C4-2B (cell line): ENCODE measurements around the gene ZNF598.

Experiments used
- H3K27ac ChIP-seq: fragments of 450-650 bp; 2 replicates; pipeline ENCODE4 v1.5.1; 2017
- ZFX ChIP-seq: fragments of 450-650 bp; IDR thresholded peaks from 2 replicates; pipeline ENCODE4 v1.6.1; 2017
- TF ChIP-seq, protein P1 (sequence below): fragments of 450-650 bp; conservative IDR thresholded peaks from 2 replicates; pipeline ENCODE4 v1.5.1; 2017; ENCODE audit warnings: mild to moderate bottlenecking

Gene ZNF598

DNA sequence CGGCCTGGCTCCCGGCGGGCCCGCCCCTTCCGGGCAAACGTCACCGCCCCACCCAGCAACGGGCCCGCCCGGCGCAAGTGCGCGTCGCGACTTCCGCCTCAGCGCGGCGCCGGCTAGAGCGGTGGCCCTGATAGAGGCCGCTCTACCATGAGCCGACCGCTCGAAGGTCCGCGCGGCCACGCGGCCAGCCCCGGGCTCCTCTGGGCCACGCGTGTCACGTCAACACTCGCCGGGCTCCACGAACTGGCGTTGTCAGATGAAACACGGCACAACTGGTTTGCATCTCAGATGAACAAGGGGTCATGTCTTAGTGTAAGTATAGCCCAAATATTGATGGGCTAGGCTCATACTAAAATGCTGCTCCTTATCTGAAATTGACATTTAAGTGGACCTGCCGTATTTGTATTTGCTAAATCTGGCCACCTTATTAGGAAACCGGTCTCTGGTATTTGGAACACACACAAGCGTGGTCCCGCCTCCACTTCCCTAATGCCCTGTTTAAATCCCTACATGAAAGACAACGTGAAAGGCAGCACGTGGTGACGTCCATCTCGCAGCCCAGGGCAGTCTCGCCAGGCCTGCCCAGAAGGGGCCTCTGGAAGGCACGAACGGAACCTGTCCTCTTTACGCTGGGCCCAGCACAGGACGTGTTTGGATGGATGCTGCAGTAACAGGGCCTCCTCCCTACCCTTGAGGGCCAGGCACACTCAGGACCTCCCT, at the start of gene ZNF598:
Gene ZNF598 (minus strand): TSS at position 31 of the 720 bp plus-strand sequence.
- peak within 1 kb of the TSS; percentile 99 for H3K27ac ChIP-seq
- no peak; the same call in 1 of the 2 replicates for TF ChIP-seq ZFX
- TF ChIP-seq, protein P1, sequence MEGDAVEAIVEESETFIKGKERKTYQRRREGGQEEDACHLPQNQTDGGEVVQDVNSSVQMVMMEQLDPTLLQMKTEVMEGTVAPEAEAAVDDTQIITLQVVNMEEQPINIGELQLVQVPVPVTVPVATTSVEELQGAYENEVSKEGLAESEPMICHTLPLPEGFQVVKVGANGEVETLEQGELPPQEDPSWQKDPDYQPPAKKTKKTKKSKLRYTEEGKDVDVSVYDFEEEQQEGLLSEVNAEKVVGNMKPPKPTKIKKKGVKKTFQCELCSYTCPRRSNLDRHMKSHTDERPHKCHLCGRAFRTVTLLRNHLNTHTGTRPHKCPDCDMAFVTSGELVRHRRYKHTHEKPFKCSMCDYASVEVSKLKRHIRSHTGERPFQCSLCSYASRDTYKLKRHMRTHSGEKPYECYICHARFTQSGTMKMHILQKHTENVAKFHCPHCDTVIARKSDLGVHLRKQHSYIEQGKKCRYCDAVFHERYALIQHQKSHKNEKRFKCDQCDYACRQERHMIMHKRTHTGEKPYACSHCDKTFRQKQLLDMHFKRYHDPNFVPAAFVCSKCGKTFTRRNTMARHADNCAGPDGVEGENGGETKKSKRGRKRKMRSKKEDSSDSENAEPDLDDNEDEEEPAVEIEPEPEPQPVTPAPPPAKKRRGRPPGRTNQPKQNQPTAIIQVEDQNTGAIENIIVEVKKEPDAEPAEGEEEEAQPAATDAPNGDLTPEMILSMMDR: no peak; the same call in 1 of the 2 replicates

DNA sequence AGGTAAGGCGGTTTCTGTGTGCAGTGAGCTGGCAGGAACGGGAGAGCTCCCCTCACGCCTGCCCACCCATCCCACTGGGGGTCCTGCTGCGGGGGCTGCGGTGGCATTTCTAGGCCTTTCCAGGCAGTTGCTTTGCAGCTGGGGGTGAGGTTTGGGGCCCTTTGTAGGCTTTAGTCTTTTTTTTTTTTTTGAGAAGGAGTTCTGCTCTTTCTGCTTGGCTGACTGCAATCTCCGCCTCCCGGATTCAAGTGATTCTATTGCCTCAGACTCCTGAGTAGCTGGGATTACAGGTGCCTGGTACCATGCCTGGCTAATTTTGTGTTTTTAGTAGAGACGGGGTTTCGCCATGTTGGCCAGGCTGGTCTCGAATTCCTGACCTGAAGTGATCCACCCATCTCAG, 49.3 kb upstream of the ZNF598 start:
- H3K27ac ChIP-seq: no peak overlapping the region
- TF ChIP-seq, protein P1: no peak
- no peak for TF ChIP-seq ZFX

DNA sequence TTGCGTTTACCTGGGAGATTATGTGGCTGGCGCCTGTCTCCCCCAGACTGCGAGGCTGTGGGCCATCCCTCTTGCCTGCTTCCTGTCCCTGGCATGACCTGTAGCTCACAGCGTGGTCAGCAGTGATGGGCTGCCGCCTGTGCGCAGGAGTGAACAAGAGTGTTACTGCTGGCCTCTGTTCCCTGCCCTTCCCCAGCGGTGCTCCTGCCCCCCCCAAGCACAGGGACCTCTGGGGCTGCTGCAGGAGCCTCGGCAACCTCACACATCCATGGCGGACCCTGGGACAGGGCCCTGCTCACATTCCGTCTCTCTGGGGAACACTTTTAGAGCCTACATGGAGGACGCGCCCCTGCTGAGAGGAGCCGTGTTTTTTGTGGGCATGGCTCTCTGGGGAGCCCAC, 48.8 kb upstream of the ZNF598 start:
- TF ChIP-seq ZFX: no peak
- TF ChIP-seq, protein P1: no peak
- H3K27ac ChIP-seq: no peak overlapping the region

DNA sequence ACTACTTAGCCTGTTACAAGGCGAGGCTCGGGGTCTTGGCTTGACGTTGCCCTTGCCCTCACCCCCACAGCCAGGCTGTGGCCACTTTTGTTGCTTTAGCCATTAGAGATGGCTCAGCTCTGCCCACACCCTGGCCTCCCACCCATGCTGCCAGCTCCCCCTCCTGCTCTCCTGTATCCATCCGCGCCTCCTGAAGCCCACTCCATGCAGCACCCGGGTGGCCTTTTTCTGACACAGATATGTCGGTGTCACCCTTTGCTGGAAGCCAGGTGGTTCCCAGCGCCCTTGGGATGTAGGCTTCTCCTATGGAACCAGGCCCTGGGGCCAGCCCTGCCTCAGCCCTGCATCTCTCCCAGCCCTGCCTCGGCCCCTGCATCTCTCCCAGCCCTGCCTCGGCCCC, 47.8 kb upstream of the ZNF598 start:
- H3K27ac ChIP-seq: no peak overlapping the region
- TF ChIP-seq ZFX: no peak
- TF ChIP-seq, protein P1: no peak

DNA sequence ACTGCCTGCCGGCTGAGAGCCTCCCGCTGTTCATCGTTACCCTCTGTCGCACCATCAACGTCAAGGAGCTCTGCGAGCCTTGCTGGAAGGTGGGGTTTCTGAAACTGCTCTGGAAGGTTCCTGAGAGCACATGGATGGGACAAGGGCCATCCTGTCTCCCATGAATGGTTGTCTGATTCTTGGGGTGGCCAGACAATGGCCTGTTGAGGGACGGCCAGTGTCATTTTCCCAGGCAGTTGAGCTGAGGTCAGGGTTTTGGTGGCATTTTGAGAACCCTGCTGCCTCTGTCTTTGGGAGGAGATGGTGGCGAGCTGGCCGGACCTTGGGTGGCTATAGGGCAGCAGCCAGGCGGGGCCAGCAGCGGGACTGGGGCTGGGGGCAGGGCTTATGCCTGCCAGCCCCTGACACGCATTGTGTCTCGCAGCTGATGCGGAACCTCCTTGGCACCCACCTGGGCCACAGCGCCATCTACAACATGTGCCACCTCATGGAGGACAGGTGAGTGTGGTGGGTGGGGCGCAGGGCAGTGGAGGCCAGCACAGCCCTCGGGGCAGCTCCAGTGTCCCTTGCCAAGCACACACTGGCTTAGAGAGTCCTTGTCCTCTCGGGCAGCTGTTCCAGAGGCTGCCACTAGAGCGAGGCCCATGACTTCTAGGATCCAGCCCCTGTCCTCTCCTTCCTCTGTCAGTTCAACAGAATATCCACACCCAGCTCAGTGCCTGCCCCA, 47.2 kb upstream of the ZNF598 start:
- TF ChIP-seq, protein P1: no peak
- TF ChIP-seq ZFX: no peak
- H3K27ac ChIP-seq: no peak overlapping the region

DNA sequence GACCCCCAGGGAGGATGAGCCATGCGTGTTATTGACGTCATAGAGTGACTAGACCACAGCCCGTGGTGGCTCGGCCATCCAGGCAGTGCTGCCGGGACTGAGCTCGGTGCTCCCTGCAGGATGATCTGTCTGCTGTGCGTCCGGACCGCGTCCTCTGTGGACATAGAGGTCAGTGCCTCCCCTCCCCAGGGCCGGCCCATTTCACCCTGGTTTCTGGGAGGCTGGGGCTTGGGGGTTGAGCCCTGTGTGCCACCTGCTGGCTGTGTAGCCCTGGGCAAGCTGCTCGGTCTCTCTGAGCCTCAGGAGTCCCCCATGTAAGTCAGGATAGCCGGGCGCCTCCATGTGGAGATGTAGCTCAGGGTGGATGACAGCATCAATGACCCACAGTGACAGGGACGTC, 46.5 kb upstream of the ZNF598 start:
- H3K27ac ChIP-seq: no peak overlapping the region
- TF ChIP-seq ZFX: no peak
- TF ChIP-seq, protein P1: no peak

DNA sequence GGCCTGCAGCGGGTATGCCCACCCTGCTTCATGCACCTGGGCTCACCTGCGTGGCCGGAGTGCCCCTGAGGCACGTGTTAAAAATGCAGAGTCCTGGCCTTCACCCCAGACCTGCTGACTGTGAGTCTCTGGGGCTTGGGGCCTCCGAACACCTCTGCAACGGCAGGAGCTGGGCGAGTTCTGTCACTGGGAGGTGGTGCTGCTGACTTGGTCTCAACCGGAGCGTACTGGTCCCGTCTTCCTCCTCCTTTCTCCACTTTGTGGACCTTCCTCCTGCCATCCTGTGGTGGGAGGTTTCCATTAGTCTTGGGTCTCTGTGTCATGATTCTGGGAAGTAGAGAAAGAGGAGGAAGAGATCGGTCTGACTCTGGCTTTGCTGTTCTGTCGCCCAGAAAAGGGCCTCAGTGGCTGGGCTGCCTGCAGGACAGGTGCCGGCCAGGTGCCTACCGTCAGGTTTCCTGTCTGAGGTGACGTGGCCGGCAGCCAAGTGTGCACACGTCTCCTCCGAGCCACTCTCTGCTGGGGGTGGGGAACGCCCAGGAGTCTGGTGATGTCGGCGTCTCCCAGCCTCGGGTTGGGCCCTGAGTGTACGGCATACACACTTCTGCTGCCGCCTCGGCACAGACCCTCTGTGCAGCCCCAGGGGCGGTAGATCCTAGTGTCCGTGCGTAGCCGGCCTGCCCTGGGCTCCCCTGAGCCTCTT, 45.1 kb upstream of the ZNF598 start:
- no peak for TF ChIP-seq ZFX
- TF ChIP-seq, protein P1: no peak
- H3K27ac ChIP-seq: peak overlapping the region; percentile 58
